Stimulated activated CD4-positive, alpha-beta T cell treated with anti-CD3 and anti-CD28 coated beads, Interleukin-4, amount 100 ng/mL, for 24 hours (primary cell): ENCODE data around the gene PLPP4.

Experiments used
- DNase-seq: peaks from one replicate; pipeline ENCODE4 v3.0.0-alpha.2; 2020

The PLPP4 gene

DNA sequence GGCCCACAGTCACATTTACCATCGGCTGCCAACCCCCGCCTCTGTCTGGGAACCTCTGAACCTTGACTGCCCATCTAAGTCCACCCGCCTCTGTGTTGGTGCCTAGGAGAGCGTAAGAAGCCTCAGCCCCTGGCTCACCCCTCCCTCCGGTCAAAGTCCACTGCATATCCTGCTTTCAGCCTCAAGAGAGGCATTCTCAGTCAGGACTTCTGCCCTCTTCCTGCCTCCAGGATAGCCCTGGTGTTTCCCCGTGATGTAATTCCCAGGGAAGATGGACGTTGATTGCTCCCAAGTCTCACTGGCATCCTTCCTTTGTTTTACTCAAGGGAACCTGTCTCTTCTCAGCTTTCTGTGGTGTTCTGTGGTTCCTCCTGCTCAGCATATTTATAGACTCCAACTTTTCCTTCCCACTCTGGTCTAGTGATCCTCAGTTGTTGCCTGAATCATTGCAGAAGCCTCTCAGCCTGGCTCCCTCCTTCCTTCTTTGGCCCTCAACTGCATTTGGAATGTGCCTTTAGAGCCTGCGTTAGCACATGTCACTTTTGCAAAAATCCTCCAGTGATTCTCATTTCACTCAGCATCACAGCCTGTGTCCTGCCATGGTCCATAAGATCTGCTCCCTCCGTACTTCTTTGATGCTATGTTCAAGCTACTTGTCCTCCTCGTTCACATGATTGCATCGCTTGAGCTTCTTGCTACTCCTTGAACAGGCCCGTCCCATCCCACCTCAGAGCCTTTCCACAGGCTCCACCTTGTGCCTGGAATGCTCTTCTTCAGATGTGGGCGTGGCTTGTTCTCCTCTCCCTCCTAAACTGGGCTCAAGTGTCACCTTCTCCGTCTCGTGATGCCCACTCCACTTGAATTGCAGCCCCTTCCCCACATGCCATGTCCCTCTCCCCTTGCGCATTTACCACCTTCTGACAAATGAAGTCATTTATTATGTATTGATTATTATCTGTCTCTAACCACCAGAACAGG, 124.2 kb downstream of the PLPP4 start:
- DNase-seq, result no peak

DNA sequence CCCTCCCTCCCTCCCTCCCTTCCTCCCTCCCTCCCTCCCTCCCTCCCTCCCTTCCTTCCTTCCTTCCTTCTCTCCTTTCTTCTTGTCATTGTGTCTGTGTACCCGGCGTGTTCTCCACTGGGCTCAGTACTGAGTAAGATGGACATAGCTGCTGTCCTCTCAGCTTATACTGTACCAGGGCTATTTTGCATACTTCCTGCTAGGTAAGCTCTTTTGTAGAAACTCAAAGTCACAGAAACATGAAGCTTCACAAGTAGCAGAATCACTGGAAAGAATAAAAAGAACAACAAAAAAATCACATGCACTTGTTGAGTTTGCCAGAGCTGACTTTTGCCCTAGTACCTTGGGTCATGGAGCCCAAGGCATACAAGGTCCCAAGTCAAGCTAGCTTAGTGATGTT, 125.7 kb downstream of the PLPP4 start:
- no peak for DNase-seq

DNA sequence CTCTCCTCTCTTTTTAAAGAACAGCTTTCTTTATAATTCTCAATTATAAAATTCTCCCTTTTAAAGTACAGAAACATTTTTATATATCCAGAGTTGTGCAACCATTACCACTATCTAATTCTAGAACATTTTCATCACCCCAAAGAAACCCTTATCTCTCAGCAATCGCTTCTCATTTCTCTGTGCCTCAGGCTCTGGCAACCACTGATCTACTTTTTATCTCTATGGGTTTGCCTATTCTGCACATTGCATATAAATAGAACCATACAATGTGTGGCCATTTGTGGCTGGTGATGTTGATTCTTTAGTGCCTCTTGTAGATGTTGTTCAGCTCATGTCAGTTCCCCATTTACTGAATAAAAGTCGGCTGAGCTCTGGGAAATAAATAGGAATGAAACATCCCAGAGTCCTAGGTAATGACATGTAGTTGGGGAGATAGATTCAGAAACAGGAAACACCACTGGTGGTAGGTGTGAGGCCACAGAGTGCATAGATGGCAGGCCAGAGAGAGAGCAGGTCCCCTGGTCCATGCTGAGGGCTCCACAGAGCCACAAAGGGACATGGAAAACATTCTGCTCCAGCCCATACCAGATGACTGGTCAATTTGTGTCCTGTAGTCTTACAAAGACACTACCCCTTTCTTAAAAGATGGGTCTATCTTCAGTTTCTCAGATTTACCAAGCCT, 126.5 kb downstream of the PLPP4 start:
- no peak for DNase-seq

DNA sequence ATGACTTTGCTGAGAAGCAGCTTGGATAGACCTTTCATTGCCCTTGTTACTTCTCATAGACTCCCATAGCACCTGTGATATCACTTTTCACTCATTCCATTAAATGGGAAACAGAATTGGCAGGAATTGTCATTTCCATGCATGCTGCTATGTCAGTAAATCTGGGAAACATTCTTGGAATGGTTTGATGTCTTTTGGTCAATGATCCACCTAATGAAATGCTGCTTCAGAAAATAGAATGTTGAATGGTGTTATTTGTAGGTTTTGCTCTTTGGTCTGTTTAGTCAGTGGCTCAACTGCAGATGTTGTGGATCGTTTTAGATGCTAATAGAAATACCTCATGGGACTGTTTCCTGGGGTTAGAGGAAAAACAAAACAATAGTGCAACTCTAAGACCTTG, 127.8 kb downstream of the PLPP4 start:
- no peak for DNase-seq

DNA sequence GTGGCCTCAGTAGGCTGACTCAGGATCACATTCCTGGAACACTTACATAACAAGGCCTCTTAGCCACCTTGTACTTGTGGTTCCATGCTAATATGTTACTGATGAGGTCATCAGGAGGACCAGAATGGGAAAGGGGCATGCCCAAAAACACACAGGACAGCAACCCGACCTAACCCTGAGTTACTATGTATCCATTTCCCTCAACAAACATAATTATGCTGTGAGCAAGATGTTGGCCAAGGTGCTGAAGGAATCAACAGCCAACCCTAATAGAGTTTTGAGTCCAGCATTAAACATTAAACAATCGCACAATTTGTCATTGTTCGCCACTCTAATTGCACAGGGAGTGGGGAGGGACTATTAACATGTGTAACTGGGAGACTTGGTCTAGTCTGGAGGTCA, 129.4 kb downstream of the PLPP4 start:
- DNase-seq, result no peak

DNA sequence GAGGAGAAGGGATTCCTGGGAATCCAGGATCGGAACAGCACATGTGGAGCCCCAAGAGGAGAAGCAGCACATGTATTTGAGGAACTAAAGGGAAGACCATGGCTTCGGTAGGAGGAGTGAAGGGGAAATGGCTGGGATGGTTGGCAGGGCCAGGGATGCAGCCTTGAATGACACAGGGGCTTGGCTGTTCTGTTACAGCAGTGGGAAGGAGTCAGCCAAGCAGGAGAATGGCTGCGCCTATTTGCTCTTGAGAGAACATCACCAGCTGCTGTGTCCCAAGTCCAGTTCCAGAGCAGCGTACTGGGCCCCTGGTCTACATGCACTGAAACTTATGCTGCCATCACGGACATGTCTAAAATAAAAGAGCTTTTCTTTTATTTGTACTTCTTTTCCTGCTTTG, 130.0 kb downstream of the PLPP4 start:
- no peak for DNase-seq

DNA sequence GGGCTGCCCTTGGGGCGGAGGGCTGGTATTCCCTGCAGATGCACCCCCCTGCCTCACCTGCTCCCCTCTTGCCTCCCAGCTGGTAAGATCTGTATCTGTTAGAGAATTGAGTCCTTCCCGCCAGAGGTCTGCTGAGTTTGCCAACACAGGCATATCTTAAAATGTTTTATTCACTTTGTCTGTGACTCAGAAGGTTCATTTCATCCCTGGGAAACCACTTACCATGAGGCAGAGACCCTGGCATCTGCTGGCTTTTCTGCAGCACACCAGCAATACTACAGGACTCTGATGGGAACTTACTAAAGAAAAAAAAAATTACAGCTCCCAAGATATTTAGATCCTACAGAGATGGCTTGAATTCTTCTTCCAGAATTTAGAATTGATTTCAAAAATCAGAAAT, 131.3 kb downstream of the PLPP4 start:
- DNase-seq, result no peak

DNA sequence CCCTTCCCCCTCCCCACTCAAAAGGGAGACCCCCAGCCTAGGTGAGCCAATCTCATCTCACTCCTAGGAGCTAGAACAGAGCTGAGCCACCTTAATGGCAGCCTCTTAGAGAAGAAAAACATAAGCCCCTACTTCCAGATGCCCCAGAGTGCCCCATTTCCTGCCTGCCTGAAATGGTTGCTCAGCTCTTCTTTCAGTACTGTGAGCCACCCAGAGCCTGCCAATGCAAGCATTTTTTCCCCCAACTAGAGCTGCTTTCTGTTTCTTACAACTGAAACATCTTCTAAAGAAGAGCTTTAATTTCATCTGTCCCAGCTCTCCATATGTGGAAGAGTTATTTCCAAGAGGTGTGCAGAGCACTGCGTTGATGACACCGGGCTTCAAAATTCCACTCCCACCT, 136.7 kb downstream of the PLPP4 start:
- no peak for DNase-seq

DNA sequence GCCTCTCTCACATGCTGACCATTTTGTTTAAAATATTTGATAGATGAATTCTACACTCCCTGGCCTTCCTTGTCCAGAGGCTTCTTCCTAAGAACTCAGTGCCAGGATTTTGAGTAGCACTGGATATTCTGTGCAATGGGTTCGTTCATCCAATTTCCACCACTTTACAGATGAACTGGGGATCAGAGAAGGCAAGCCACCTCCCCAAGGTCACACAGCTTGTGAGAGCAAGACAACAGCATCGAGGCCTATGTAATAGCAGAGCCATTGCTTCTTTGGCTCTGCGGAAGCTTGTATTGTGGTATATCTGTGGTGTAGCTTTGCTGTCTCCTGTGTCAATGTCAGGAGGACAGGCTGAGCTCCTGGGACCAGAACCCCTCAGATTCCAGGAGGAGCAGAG, 140.9 kb downstream of the PLPP4 start:
- no peak for DNase-seq

DNA sequence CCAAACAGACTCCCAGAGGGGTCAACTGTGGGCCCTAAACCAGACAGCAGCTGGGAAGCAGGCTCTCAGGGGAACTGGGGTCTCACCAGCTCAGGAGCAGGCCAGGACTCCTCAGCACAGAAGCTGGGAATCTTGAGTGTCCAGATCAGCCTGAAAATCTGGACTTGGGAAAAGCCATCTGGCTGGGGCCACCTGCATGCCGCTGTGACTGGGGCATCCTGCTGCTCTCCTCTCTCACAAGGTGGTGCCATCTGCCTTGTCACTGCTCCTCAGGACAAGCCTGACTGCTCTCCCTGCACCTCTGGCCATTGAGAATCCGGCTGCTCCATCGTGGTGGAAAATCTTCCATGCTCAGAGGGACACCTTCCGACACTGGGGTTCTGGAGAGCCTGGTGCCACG, 141.4 kb downstream of the PLPP4 start:
- no peak for DNase-seq

DNA sequence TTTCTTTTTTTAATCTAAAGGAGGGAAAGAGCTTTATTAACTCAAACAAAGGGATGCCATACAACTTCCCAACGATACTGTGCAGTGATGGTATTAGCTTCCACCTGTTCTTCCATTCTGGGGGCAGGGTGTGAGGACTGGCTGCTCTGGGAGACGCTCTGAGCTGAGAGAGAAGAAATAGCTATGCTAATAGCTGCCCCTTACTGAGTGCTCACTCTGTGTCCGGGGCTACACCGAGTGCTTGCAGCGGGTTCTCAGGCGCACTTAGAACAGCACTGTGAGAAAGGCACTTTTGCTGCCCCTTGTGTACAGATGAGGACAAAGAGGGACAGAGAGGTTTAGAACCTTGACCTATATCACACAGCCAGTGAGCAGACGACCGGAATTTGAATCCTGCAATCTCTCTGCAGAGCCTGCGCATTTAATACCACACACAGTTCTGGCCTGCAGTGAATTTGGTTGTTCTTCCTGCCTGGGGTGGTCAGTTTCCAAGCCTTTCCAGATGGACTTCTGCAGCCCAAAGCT, 142.2 kb downstream of the PLPP4 start:
- no peak for DNase-seq

DNA sequence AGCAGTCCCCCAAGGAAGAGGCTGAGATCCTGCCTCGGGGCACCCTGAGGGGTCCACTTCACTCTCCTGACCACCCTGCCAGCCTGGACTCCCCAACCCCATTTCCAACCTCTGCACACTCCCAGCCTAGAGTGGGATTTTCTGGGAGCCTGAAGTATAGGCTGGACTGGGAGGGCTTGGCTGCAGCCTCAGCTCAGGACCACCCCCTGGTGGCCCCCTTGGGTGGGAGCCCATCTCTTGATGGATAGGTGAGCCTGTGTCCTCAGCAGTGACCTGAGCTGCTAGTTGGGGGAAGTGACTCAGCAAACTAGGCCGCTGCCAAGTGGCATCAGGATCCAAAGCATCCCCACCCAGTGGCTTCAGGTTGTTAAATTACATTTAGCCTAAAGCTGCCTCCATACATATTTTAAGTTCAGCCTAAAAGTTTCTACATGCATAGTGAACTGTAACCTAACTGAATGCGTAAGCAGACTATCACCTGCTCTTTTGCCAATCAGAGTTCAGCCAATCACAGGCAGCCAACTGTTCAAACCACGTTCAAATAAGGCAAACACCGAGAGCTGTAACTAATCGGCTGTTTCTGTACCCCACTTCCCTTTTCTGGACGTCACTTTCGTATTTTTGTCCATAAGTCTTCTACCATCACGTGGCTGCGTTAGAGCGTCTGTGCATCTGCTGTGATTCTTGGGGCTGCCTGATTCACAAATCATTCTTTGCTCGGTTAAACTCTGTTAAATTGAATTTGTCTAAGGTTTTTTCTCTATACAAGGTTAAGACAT, 144.0 kb downstream of the PLPP4 start:
- no peak for DNase-seq

DNA sequence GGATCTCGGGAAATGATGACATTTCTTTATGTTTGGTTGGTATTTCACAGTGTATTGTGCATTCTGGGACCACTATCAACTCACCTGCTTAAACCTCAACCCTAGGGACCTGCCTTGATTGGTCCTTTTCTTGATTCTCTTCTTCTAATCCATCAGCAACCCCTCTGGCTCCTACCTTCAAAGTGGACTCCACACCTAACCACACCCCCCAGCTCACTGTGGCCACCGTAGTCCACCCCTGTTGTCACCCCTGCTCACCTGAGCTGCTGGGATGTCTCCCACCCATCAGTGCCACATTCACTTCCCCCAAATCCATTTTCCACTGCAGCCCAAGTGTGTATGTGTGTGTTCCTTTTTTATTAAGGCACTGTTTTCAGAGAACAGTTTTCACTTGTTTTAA, 145.0 kb downstream of the PLPP4 start:
- DNase-seq, result no peak

DNA sequence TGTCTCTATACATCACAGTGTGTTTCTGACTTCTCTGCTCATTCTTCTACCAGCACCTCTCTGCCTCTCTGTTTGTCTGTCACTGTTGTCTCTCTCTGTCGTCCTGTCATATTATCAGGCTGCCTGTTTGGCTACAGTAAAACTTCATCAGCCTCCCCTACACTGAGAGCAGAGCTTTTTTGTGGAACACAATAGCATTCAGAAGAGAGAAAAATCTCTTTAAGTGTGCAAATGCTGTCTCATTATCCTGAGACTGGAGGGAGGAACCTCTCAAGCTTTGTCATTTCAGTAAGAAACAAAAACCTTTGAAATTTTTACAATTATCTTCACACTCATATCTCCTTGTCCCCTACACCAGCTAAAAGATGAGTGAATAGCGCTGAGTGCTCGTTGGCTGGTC, 148.4 kb downstream of the PLPP4 start:
- no peak for DNase-seq

DNA sequence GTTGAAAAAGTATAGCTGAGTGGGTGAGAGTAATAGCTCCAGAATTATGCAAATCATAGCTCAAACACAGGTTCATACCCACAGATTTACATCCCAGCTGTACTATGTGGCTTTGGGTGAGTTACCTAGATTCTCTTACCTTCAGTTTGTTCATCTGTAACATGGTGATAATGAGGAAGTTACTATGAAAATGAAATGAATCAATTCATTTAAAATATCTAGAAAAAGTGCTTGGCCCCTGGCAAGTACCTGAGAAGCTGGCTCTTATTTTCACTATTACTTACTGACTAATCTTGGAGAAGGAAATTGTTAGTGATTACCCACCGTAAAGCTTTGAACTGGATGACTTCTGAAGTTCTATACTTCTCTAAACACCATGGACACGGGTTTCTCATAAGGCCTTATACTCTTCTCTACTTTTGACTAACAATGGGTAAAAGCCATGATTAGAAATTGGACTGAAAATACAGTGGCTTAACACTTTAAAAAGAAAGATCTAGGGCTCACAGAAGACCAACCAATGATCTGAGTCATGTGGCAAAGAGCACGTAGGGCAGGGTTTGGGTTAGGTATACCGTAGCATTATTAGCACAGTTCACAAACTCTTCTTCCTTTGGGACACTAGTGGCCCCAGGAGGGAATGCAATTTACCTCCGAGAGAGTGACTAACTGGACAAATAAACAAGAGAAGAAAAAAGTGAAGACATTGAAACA, 149.2 kb downstream of the PLPP4 start:
- DNase-seq, result no peak

DNA sequence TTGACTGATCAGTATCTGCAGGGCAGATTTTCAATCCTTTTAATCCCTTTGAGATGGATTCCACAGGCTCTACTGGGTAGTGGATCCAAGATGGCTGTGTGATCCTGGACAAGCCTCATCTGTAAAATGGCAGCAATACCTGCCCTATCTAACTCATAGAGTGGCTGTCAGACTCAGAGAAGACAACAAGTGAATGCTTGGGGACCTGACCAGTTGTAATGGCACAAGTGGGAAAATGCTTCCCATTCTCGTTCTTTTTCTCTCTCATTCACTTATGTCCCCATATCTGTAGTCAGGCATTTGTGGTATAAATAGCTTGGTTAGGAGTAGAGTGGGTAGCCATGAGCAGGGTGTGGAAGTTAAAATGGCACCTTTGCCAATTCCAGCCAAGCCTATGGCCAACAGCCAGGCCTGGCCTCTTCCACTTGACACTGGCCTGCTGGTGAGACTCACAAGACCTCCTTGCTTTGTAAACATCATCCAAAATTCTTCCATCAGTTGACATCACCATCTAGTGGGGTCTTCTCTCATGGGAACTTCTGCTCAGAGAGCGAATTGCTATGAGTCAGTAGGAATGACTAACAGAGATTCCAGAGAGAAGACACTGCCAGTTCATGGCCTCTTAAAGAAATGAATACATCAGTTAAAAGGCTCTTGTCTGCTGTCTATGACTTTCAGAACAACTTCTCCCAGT, 150.1 kb downstream of the PLPP4 start:
- no peak for DNase-seq

DNA sequence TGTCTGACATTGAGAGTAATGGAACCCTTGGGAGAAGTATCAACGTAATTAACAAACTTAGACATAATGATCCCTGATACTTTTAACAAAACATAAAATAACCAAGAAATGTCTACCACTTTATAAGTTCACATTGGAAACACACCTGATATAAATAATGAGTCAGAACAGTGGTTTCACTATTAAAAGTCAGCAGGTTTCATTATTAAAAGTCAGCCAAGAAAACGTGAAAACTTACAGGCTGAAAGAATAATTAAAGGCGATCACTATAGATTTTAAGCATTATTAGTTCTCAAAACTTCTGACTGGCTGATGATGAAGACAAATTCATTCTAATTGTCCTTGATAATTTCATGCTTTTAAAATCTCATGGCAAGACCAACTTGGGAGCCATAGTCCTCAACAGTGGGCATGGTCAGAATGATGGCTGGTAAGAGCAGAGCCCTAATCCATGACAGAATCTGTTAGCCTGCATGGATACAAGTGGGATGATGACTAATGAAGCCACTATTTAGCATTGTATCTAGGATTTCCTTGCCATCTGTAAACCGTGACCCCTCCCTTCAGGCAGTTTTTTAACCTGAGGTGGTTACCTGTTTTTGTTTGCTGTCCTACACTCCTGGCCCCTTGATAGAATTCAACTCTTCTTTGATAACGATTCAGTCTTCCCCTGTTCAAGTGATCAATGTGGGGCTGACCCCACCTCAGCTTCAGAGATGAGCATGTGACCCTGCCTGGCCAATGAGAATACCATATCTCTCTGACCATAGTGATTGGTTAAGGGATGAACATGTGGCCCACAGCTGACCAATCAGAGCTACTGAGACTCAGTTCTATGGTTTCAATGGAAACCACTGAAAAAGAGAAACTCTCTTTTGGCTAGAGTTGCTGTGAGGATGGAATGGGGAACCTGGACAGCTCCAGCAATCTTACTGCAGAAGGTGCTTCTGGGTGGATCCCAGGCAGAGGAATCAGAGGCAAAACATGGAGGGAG, 151.0 kb downstream of the PLPP4 start:
- no peak for DNase-seq

DNA sequence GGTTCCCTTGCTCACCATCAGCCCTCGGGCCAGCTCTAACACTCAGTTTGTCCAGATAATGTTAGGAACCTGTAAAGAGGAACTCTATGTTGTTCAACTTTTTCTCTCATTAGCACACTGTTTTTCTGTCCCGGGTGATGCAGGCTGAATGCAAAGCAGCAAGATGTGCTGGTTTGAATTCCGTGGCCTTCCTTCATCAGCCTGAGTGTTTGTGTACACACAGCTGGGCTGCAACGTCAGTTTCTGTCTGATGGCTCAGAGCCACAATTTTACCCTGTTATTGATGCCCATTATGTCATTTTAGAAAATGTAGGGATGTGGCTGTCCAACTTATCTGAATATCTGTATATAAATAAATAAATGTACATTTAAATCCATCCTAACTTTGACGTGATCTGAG, 152.0 kb downstream of the PLPP4 start:
- no peak for DNase-seq

DNA sequence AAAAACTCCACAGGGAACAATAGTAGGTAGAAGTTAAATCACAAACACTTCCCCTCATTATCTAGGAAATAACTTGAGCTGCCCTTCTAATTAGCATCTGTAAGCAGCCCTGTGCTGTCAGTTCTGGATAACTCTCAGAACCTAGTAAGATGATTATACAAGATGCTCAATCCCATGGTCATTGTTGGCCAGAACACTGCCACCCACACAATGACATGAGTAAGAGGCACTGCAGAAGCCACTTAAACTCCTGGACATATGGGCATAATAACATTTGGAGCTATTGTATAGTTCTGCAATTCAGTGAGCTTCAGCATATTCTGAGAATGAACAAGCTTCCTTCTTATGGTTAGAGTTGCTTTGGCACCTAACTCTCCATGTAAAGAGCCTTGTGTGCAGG, 153.8 kb downstream of the PLPP4 start:
- DNase-seq, result no peak

DNA sequence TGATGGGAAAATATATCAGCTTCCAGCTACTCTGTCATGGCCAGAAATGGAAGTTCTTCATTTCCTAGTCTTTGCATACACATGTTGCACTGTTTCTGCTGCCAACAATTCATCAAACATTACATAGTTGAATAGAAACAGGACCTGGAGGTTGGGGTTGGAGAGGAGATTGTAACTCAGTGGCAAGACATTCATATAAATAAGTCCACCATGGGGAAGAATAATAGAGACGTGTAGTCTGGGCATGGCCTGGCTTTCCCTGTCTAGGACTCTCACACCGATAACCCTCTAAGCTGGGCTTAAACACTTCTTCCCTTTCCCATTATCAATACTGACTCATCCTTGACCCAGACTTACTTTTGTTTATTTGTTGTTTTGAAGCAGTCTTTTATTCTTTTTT, 155.7 kb downstream of the PLPP4 start:
- no peak for DNase-seq

DNA sequence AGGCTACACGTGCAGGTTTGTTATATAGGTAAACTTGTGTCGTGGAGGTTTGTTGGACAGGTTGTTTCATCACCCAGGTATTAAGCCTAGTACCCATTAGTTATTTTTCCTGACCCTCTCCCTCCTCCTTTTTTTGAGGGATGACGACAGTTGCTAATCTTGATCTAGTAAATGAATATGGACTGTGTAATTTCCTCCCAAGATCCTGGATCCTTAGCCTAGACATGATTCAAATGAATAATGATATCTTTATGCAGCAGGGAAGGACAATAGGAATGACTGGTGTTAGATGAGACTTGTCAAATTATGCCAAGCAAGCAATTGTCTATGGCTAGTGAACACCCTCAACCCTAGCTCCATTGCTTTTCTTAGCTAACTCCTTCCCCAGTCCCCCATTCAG, 156.2 kb downstream of the PLPP4 start:
- DNase-seq, result no peak
